ENCODE data around the gene DEPP1. TPM values are rescaled to one million over a fixed set of nuclear protein-coding genes. Genes with fewer than 3 reads are reported as not detected.

DEPP1 gene
- total RNA-seq, 1 donor from 2014 or later = 16.6 TPM

- no peak for DNase-seq (ENCODE audit: low spot score, unreplicated experiment)
- TF ChIP-seq CTCF (IDR thresholded peaks at IDR 0.05; ENCODE audit: unreplicated experiment) = no peak
- Mint-ChIP-seq H3K9me3 (ENCODE audit: low read depth) (peaks cover 13% of the 10 kb centered on the region), H3K4me1 (ENCODE audit: low read depth) (peaks cover 4% of the 10 kb centered on the region), H3K27me3 (no peaks in the 10 kb centered on the region), H3K4me3 (ENCODE audit: low read depth) (no peak overlapping the region), H3K27ac (no peak overlapping the region), H3K36me3 (ENCODE audit: insufficient read depth) (peaks cover 7% of the 10 kb centered on the region)
These were observed 30.0 kb downstream of the DEPP1 start for GRCh38 chr10:44948642-44949041.

DNA sequence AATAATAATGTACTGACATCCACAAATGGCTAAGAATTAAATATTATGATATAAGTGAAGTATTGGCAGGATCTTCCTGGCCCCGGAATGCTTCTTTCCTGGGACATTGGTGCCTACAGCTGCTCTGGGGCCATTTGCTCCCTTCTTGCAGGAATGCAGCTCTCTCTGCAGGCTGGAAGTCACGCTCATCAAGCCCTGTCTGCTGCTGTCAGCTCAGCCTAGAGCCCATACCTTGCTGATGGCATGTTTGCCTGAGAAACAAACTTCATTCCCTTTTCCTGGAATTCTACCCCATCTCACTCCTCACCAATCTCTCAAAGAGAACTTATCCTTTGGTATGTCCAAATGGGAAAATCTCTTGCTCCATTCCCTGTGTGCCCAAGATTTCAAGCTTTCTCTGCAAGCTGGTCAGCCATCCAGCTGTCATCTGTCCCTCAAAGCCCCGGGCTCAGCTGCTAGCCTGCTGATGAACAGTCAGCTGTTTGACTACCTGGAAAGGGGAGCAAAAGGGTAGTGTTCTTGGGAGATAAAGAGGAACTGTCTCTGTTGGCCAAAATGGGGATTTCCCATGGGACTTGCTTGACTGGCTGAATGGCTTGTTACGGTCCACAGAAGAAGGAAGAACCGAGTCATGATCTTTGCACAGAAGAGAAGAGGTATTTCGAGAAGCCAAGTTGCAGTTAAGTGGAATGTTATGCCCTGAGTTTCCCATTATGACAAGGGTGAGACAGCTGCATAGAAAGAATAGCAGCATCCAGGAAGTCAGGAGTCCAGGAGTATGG is 31.0 kb downstream of the DEPP1 start:
- Mint-ChIP-seq H3K36me3 (ENCODE audit: insufficient read depth) (peaks cover 3% of the 10 kb centered on the region), H3K9me3 (ENCODE audit: low read depth) (peaks cover 13% of the 10 kb centered on the region), H3K27ac (no peak overlapping the region), H3K27me3 (no peaks in the 10 kb centered on the region), H3K4me1 (ENCODE audit: low read depth) (peaks cover under 1% of the 10 kb centered on the region), H3K4me3 (ENCODE audit: low read depth) (no peak overlapping the region)
- DNase-seq (ENCODE audit: low spot score, unreplicated experiment) = no peak
- TF ChIP-seq CTCF (IDR thresholded peaks at IDR 0.05; ENCODE audit: unreplicated experiment) = no peak

GRCh38 chr10:44946205-44946604 is 32.4 kb downstream of the DEPP1 start:
- H3K27ac Mint-ChIP-seq = no peak overlapping the region
- H3K4me1 Mint-ChIP-seq (ENCODE audit: low read depth) = no peaks in the 10 kb centered on the region
- no peak for TF ChIP-seq CTCF (IDR thresholded peaks at IDR 0.05; ENCODE audit: unreplicated experiment)
- DNase-seq (ENCODE audit: low spot score, unreplicated experiment) = no peak
- peaks cover 3% of the 10 kb centered on the region for H3K36me3 Mint-ChIP-seq (ENCODE audit: insufficient read depth)
- no peaks in the 10 kb centered on the region for H3K27me3 Mint-ChIP-seq
- peaks cover 22% of the 10 kb centered on the region for H3K9me3 Mint-ChIP-seq (ENCODE audit: low read depth)
- H3K4me3 Mint-ChIP-seq (ENCODE audit: low read depth) = no peak overlapping the region

- Mint-ChIP-seq H3K27me3 (no peaks in the 10 kb centered on the region), H3K36me3 (ENCODE audit: insufficient read depth) (peaks cover 5% of the 10 kb centered on the region), H3K27ac (no peak overlapping the region), H3K9me3 (ENCODE audit: low read depth) (peaks cover 28% of the 10 kb centered on the region), H3K4me3 (ENCODE audit: low read depth) (no peak overlapping the region), H3K4me1 (ENCODE audit: low read depth) (peaks cover 2% of the 10 kb centered on the region)
- no peak for DNase-seq (ENCODE audit: low spot score, unreplicated experiment)
- no peak for TF ChIP-seq CTCF (IDR thresholded peaks at IDR 0.05; ENCODE audit: unreplicated experiment)
These were observed 34.3 kb downstream of the DEPP1 start for GRCh38 chr10:44944354-44944753.

- peaks cover 31% of the 10 kb centered on the region for H3K9me3 Mint-ChIP-seq (ENCODE audit: low read depth)
- no peak overlapping the region for H3K4me3 Mint-ChIP-seq (ENCODE audit: low read depth)
- H3K27me3 Mint-ChIP-seq = no peaks in the 10 kb centered on the region
- peaks cover 7% of the 10 kb centered on the region for H3K4me1 Mint-ChIP-seq (ENCODE audit: low read depth)
- no peak overlapping the region for H3K27ac Mint-ChIP-seq
- DNase-seq (ENCODE audit: low spot score, unreplicated experiment) = no peak
- TF ChIP-seq CTCF (IDR thresholded peaks at IDR 0.05; ENCODE audit: unreplicated experiment) = no peak
- peaks cover 6% of the 10 kb centered on the region for H3K36me3 Mint-ChIP-seq (ENCODE audit: insufficient read depth)
These were observed 38.8 kb downstream of the DEPP1 start for GRCh38 chr10:44939691-44940401.

All from progenitor cell of endocrine pancreas (in vitro differentiated cells).